Uterus (tissue), 2 donors: ENCODE results near the gene SLC5A4.
"Not testable (repeated sequence)": the region's sequence is repeated elsewhere in the genome, so short reads cannot be mapped to it uniquely, and the experiment has no call there.

Experiments
- POLR2A ChIP-seq, 2 donors: fragments of 450-650 bp; IDR thresholded peaks; one replicate each; pipeline ENCODE4 v1.6.1; 2016; ENCODE audit warnings: antibody characterized with exemption in 2 of 2, mild to moderate bottlenecking in 1 of 2, moderate library complexity in 1 of 2
- TF ChIP-seq, protein P1 (sequence below), 4 experiments: fragments of 200-600 bp in 2 of 4; fragments of 450-650 bp in 2 of 4; sonication (generic) in 2 of 4; IDR thresholded peaks; one replicate each; pipeline ENCODE4 v1.5.1; 2016 to 2019; ENCODE audit warnings: antibody characterized with exemption in 4 of 4, mild to moderate bottlenecking in 2 of 4, moderate library complexity in 1 of 4

- TF ChIP-seq, protein P1, sequence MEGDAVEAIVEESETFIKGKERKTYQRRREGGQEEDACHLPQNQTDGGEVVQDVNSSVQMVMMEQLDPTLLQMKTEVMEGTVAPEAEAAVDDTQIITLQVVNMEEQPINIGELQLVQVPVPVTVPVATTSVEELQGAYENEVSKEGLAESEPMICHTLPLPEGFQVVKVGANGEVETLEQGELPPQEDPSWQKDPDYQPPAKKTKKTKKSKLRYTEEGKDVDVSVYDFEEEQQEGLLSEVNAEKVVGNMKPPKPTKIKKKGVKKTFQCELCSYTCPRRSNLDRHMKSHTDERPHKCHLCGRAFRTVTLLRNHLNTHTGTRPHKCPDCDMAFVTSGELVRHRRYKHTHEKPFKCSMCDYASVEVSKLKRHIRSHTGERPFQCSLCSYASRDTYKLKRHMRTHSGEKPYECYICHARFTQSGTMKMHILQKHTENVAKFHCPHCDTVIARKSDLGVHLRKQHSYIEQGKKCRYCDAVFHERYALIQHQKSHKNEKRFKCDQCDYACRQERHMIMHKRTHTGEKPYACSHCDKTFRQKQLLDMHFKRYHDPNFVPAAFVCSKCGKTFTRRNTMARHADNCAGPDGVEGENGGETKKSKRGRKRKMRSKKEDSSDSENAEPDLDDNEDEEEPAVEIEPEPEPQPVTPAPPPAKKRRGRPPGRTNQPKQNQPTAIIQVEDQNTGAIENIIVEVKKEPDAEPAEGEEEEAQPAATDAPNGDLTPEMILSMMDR (IDR thresholded peaks at IDR 0.05), result not testable (repeated sequence)
- TF ChIP-seq POLR2A (IDR thresholded peaks at IDR 0.05), result not testable (repeated sequence)
These were observed 57.5 kb downstream of the SLC5A4 start for GRCh38 chr22:32197553-32198226.
